Measurements from ENCODE around the gene GUCY2F. TPM values are rescaled to one million over a fixed set of nuclear protein-coding genes. Genes with fewer than 3 reads are reported as not detected.

Gene GUCY2F
- total RNA-seq, 1 donor, result not detected

GRCh38 chrX:109343671-109344070, 138.2 kb downstream of the GUCY2F start:
- peaks cover 18% of the 10 kb centered on the region for H3K4me1 ChIP-seq (ENCODE audit: insufficient read depth, low read length)
- no peaks in the 10 kb centered on the region for H3K27me3 ChIP-seq (ENCODE audit: insufficient read depth, low read length)
- no peaks in the 10 kb centered on the region for H3K9me3 ChIP-seq (ENCODE audit: low read depth, low read length)
- H3K4me3 ChIP-seq (ENCODE audit: low read length), result no peak overlapping the region

GRCh38 chrX:109336141-109336540, 145.7 kb downstream of the GUCY2F start:
- H3K27me3 ChIP-seq (ENCODE audit: insufficient read depth, low read length), result no peaks in the 10 kb centered on the region
- H3K9me3 ChIP-seq (ENCODE audit: low read depth, low read length), result no peaks in the 10 kb centered on the region
- H3K4me1 ChIP-seq (ENCODE audit: insufficient read depth, low read length), result no peaks in the 10 kb centered on the region
- H3K4me3 ChIP-seq (ENCODE audit: low read length), result no peak overlapping the region

- Histone ChIP-seq H3K27me3 (ENCODE audit: insufficient read depth, low read length) (no peaks in the 10 kb centered on the region), H3K4me3 (ENCODE audit: low read length) (no peak overlapping the region), H3K4me1 (ENCODE audit: insufficient read depth, low read length) (no peaks in the 10 kb centered on the region), H3K9me3 (ENCODE audit: low read depth, low read length) (no peaks in the 10 kb centered on the region)
Observed at GRCh38 chrX:109327251-109327650, 154.6 kb downstream of the GUCY2F start.

Other genes with a start within 250 kb of the GUCY2F start
- gene NXT2, start 54.8 kb upstream of the GUCY2F start, total RNA-seq, result 13.6 TPM
- gene KCNE5, start 143.1 kb upstream of the GUCY2F start, total RNA-seq, result not detected